CD14-positive monocyte (primary cell): ENCODE results near the gene SCAPER. TPM values are rescaled to one million over a fixed set of nuclear protein-coding genes. Genes with fewer than 3 reads are reported as not detected.

Experiments
- DNase-seq, 3 donors: peaks; one replicate each; pipeline ENCODE4 v3.0.0-alpha.2; 2011 to 2022
- H2AFZ ChIP-seq: 2 replicates; pipeline ENCODE4 v1.6.0; 2012; ENCODE audit warnings: mild to moderate bottlenecking, low read depth, low read length, inconsistent platforms; ENCODE audit not compliant: insufficient read depth, poor library complexity, severe bottlenecking
- H3K27ac ChIP-seq, 2 donors: 1 replicate in 1 of 2; 2 replicates in 1 of 2; pipeline ENCODE4 v1.5.1; 2012 to 2013; ENCODE audit warnings: low read length in 2 of 2, control low read depth in 1 of 2, inconsistent platforms in 1 of 2, low read depth in 1 of 2, mild to moderate bottlenecking in 1 of 2
- H3K27me3 ChIP-seq, 2 donors: one replicate each; pipeline versions ENCODE4 v1.6.0 to v1.6.1; 2011 to 2013; ENCODE audit warnings: low read length in 2 of 2; ENCODE audit not compliant: control insufficient read depth in 2 of 2, insufficient read depth in 2 of 2
- H3K36me3 ChIP-seq, 2 donors: replicated peaks in 1 of 2; 1 replicate in 1 of 2; 2 replicates in 1 of 2; pipeline versions ENCODE4 v1.5.1 to v1.6.1; 2012 to 2013; ENCODE audit warnings: low read length in 2 of 2, control low read depth in 1 of 2, inconsistent platforms in 1 of 2, mild to moderate bottlenecking in 1 of 2; ENCODE audit not compliant: insufficient read depth in 2 of 2, control insufficient read depth in 1 of 2
- H3K4me1 ChIP-seq, 2 donors: 1 replicate in 1 of 2; 2 replicates in 1 of 2; pipeline versions ENCODE4 v1.5.1 to v1.6.1; 2012 to 2013; ENCODE audit warnings: low read length in 2 of 2, control low read depth in 1 of 2, inconsistent platforms in 1 of 2, mild to moderate bottlenecking in 1 of 2, moderate library complexity in 1 of 2; ENCODE audit not compliant: insufficient read depth in 2 of 2, control insufficient read depth in 1 of 2
- H3K4me2 ChIP-seq: replicated peaks from 2 replicates; pipeline ENCODE3; 2012; ENCODE audit warnings: low read length, moderate library complexity, mild to moderate bottlenecking; ENCODE audit not compliant: poor library complexity, severe bottlenecking; ENCODE audit errors: extremely low read depth
- H3K4me3 ChIP-seq, 3 experiments: fragments of 200-600 bp in 1 of 3; sonication (generic) in 1 of 3; replicated peaks in 1 of 3; 1 replicate in 2 of 3; 2 replicates in 1 of 3; pipeline ENCODE4 v1.5.1; 2011 to 2013; ENCODE audit warnings: low read length in 3 of 3, mild to moderate bottlenecking in 3 of 3, control low read depth in 2 of 3, low read depth in 2 of 3, inconsistent platforms in 1 of 3, moderate library complexity in 1 of 3
- H3K79me2 ChIP-seq: 2 replicates; pipeline ENCODE4 v1.6.0; 2012; ENCODE audit warnings: mild to moderate bottlenecking, control low read depth, inconsistent platforms, low read length, moderate library complexity; ENCODE audit not compliant: insufficient read depth
- H3K9ac ChIP-seq: 2 replicates; pipeline ENCODE4 v1.6.0; 2017; ENCODE audit warnings: low read length, mild to moderate bottlenecking; ENCODE audit not compliant: insufficient read depth, poor library complexity, severe bottlenecking
- H3K9me3 ChIP-seq, 2 donors: replicated peaks in 1 of 2; 1 replicate in 1 of 2; 2 replicates in 1 of 2; pipeline versions ENCODE4 v1.5.1 to v1.6.1; 2012 to 2013; ENCODE audit warnings: low read length in 2 of 2, control low read depth in 1 of 2; ENCODE audit not compliant: control insufficient read depth in 1 of 2, insufficient read depth in 1 of 2
- H4K20me1 ChIP-seq: 2 replicates; pipeline ENCODE4 v1.6.0; 2012; ENCODE audit warnings: mild to moderate bottlenecking, low read length, control low read depth, moderate library complexity; ENCODE audit not compliant: insufficient read depth
- H3K27ac Mint-ChIP-seq, 7 donors: one replicate each; pipeline ENCODE4 v1.8.0; 2020; ENCODE audit warnings: mild to moderate bottlenecking in 7 of 7, mixed read lengths in 7 of 7, moderate library complexity in 6 of 7, inconsistent platforms in 2 of 7
- H3K27me3 Mint-ChIP-seq, 3 donors: one replicate each; pipeline ENCODE4 v1.8.0; 2021 to 2022; ENCODE audit warnings: low read depth in 3 of 3, mild to moderate bottlenecking in 3 of 3, mixed read lengths in 3 of 3, moderate library complexity in 3 of 3, inconsistent platforms in 1 of 3
- H3K36me3 Mint-ChIP-seq, 2 donors: one replicate each; pipeline ENCODE4 v1.8.0; 2020; ENCODE audit warnings: mixed read lengths in 2 of 2, inconsistent platforms in 1 of 2, mild to moderate bottlenecking in 1 of 2
- H3K4me1 Mint-ChIP-seq: one replicate; pipeline ENCODE4 v1.8.0; 2020; ENCODE audit warnings: mild to moderate bottlenecking, mixed read lengths
- H3K4me3 Mint-ChIP-seq, 2 donors: one replicate each; pipeline ENCODE4 v1.8.0; 2020; ENCODE audit warnings: mild to moderate bottlenecking in 2 of 2, mixed read lengths in 2 of 2, moderate library complexity in 1 of 2
- H3K9me3 Mint-ChIP-seq, 7 donors: one replicate each; pipeline ENCODE4 v1.8.0; 2020 to 2022; ENCODE audit warnings: mixed read lengths in 7 of 7, mild to moderate bottlenecking in 6 of 7, moderate library complexity in 6 of 7, inconsistent platforms in 2 of 7
- WGBS: methylation state at CpG from one replicate; pipeline ENCODE4 v1.1.5; 2013; ENCODE audit warnings: missing lambda C conversion rate; ENCODE audit not compliant: insufficient coverage; 5-methylcytosine and 5-hydroxymethylcytosine counted together
- intact Hi-C, 2 donors: fragments of 100-400 bp; cut with micrococcal nuclease; formaldehyde crosslinking; loops; one replicate each; pipeline versions ENCODE4 v1.15.0 to v1.15.1; 2023
- polyA plus RNA-seq, 3 donors: library from polyadenylated mRNA; depleted of rRNA in 1 of 3; unstranded in 2 of 3; stranded (reverse) in 1 of 3; fragments of 300-500 nt in 2 of 3; fragments of >200 nt in 1 of 3; fragmentation: Illumina TruSeq in 2 of 3; gene quantifications; 1 replicate in 2 of 3; 2 replicates in 1 of 3; pipeline ENCODE4 v1.2.3, GENCODE V29; 2012 to 2021
- TF ChIP-seq, protein P1 (sequence below): fragments of 200-600 bp; IDR thresholded peaks from one replicate; pipeline ENCODE4 v1.8.0; 2022; ENCODE audit warnings: antibody characterized with exemption, mild to moderate bottlenecking

The SCAPER gene
- polyA plus RNA-seq, 3 donors: 2.5 to 5.4 (median 4.2) TPM

GRCh38 chr15:76584868-76585575 is 320.1 kb downstream of the SCAPER start:
- no peaks in the 10 kb centered on the region for H3K4me1 Mint-ChIP-seq
- Histone ChIP-seq H3K4me1 (no peaks in the 10 kb centered on the region), H3K79me2 (no peaks in the 10 kb centered on the region)

DNA sequence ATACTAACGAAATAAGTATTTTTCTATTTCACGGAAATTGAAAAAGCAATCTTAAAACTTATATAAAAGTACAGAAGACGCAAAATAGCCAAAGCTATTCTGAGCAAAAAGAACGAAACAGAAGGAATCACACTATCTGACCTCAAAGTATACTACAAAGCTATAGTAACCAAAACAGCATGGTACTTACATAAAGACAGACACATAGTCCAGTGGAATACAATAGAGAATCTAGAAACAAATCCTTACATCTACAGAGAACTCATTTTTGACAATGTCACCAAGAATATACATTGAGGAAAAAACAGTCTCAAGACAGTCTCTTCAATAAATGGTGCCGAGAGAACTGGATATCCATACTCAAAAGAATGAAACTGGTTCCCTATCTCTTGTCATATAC is 322.6 kb downstream of the SCAPER start:
- no peak overlapping the region for H2AFZ ChIP-seq
- H3K9ac ChIP-seq: no peak overlapping the region
- no peaks in the 10 kb centered on the region for H3K4me1 Mint-ChIP-seq
- peaks cover 3 to 6% of the 10 kb centered on the region in 2 donors for H3K36me3 Mint-ChIP-seq
- H3K9me3 Mint-ChIP-seq: peaks cover 13 to 26% (median 19%) of the 10 kb centered on the region in 7 donors
- H3K4me2 ChIP-seq: no peak overlapping the region
- TF ChIP-seq, protein P1, sequence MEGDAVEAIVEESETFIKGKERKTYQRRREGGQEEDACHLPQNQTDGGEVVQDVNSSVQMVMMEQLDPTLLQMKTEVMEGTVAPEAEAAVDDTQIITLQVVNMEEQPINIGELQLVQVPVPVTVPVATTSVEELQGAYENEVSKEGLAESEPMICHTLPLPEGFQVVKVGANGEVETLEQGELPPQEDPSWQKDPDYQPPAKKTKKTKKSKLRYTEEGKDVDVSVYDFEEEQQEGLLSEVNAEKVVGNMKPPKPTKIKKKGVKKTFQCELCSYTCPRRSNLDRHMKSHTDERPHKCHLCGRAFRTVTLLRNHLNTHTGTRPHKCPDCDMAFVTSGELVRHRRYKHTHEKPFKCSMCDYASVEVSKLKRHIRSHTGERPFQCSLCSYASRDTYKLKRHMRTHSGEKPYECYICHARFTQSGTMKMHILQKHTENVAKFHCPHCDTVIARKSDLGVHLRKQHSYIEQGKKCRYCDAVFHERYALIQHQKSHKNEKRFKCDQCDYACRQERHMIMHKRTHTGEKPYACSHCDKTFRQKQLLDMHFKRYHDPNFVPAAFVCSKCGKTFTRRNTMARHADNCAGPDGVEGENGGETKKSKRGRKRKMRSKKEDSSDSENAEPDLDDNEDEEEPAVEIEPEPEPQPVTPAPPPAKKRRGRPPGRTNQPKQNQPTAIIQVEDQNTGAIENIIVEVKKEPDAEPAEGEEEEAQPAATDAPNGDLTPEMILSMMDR: no peak
- H3K4me3 ChIP-seq: no peak overlapping the region
- no peak overlapping the region for H3K27ac Mint-ChIP-seq
- no peaks in the 10 kb centered on the region for H3K27me3 ChIP-seq
- H4K20me1 ChIP-seq: no peaks in the 10 kb centered on the region
- H3K36me3 ChIP-seq: no peaks in the 10 kb centered on the region
- no peak for DNase-seq
- no peak overlapping the region for H3K27ac ChIP-seq
- no peaks in the 10 kb centered on the region for H3K79me2 ChIP-seq
- H3K4me3 Mint-ChIP-seq: no peak overlapping the region
- 67% methylated on average over 3 of the region's 5 CpGs for WGBS
- intact Hi-C loops: no loop called here
- H3K9me3 ChIP-seq: peaks cover 0 to 14% of the 10 kb centered on the region in 2 donors
- no peaks in the 10 kb centered on the region for H3K4me1 ChIP-seq
- peaks cover 0 to 1% (median 0%) of the 10 kb centered on the region in 3 donors for H3K27me3 Mint-ChIP-seq

More at GRCh38 chr15:76584868-76585575, 320.1 kb downstream of the SCAPER start:
- Histone ChIP-seq H3K4me3 (no peak overlapping the region), H3K9ac (no peak overlapping the region), H3K36me3 (peaks cover 0 to 5% of the 10 kb centered on the region in 2 donors), H3K9me3 (peaks cover 0 to 15% of the 10 kb centered on the region in 2 donors), H4K20me1 (no peaks in the 10 kb centered on the region), H3K27me3 (no peaks in the 10 kb centered on the region), H2AFZ (no peak overlapping the region), H3K4me2 (no peak overlapping the region), H3K27ac (no peak overlapping the region)
- Mint-ChIP-seq H3K36me3 (peaks cover 12 to 16% of the 10 kb centered on the region in 2 donors), H3K27me3 (peaks cover 0 to 1% (median 0%) of the 10 kb centered on the region in 3 donors), H3K9me3 (peaks cover 16 to 27% (median 22%) of the 10 kb centered on the region in 7 donors), H3K27ac (no peak overlapping the region), H3K4me3 (no peak overlapping the region)
- no CpG with 5 or more reads among the region's 2 CpGs for WGBS
- no peak for DNase-seq
- intact Hi-C loops: no loop called here
- TF ChIP-seq, protein P1: no peak
